Putamen (tissue), 1 donor: Measurements from ENCODE around the gene GSTM1.

Experiments used
- DNase-seq: peaks from one replicate; pipeline ENCODE4 v3.0.0-alpha.2; 2016; ENCODE audit warnings: low spot score

GSTM1 gene

GRCh38 chr1:109728870-109729269 lies 41.3 kb downstream of the GSTM1 start:
- DNase-seq = no peak

- DNase-seq = peak; percentile 43
Observed at GRCh38 chr1:109730666-109731065, 43.0 kb downstream of the GSTM1 start.

- no peak for DNase-seq
Observed at GRCh38 chr1:109732390-109732881, 44.8 kb downstream of the GSTM1 start.

GRCh38 chr1:109733236-109733870 lies 45.7 kb downstream of the GSTM1 start:
- DNase-seq = no peak

DNA sequence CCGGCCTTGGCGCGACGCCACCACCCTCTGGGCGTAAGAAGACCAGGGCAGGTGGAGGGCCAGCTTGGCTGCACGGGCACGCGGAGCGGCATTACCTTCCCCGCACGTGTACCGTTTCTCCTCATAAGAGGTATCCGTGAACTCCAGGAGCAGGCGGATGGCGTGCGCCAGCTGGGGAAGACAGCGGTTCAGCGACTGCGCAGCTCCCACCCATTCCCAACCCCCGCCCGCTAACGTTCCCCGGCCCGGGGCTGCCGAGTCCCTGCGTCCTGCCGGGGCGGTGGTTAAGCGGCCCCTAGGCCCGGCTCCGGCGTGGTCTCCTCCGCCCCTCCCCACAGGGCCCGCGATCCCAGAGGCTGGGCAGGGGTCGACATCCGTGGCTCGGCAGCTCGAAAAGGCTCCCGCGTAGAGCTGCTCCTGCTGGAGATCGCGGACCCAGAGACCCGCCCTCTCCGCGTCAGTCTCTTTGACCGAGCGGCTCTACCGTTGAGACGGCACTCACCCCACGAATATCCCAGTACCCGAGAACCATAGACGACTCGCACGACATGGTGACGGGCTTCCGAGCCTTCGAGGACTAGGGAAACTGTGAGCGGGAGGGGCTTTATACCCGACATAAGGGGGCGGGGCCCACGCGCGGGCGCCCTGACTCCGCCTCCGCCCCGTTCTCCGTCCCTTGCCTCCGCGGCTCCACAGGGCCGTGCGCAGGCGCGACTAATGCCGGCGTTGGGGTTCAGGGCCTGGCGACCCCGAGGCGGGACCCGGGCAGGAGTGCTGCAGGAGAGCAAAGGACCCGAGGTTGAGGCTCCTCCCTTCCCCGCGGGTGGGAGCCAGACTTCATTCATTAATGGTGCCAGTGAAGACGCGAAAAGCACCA lies 52.4 kb downstream of the GSTM1 start:
- DNase-seq = peak; percentile 72

GRCh38 chr1:109740615-109741373 lies 53.2 kb downstream of the GSTM1 start, which contains the start of gene GSTM3:
TSS of gene GSTM3 (minus strand) at chr1:109741038. CDS start at chr1:109740287, 751 bp downstream.
- DNase-seq = peak; percentile 20
